Panc1 (cell line): Measurements from ENCODE around the gene TULP3. TPM values are rescaled to one million over a fixed set of nuclear protein-coding genes. Genes with fewer than 3 reads are reported as not detected.

Source experiments
- ATAC-seq: fragments of 200-7000 bp; cut with Tn5 transposase; 2 replicates; pipeline ENCODE4 v1.9.1; 2020; ENCODE audit warnings: mild to moderate bottlenecking, moderate library complexity
- BruUV-seq: library from RNA; stranded (reverse); fragments of 400-500 nt; replicated peaks from 2 replicates; lab custom pipeline; 2021; lab: Mats Ljungman, UMichigan
- CTCF ChIA-PET: fragments of 300-600 bp; sonication (Branson Sonifier 250); formaldehyde crosslinking; loops from one replicate; lab custom pipeline; 2022; ENCODE audit warnings: antibody characterized with exemption; lab: Charles Lee
- POLR2A ChIA-PET: fragments of 300-600 bp; sonication (Branson Sonifier 250); formaldehyde crosslinking; loops from one replicate; lab custom pipeline; 2022; ENCODE audit warnings: antibody characterized with exemption; lab: Charles Lee
- DNase-seq: peaks from one replicate; pipeline ENCODE4 v3.0.0-alpha.2; 2010; ENCODE audit warnings: low read depth, low spot score
- H3K27ac ChIP-seq: 2 replicates; pipeline ENCODE4 v1.5.1; 2011; ENCODE audit warnings: mild to moderate bottlenecking, low read length, inconsistent platforms
- H3K27me3 ChIP-seq: fragments of 200-500 bp; sonication (Bioruptor generic); 2 replicates; pipeline ENCODE4 v1.6.0; 2014; ENCODE audit warnings: low read length, inconsistent platforms; ENCODE audit not compliant: control insufficient read depth, insufficient read depth
- H3K36me3 ChIP-seq: fragments of 200-500 bp; sonication (Bioruptor generic); 2 replicates; pipeline ENCODE4 v1.5.1; 2014; ENCODE audit warnings: inconsistent platforms, mild to moderate bottlenecking, low read length, moderate library complexity; ENCODE audit not compliant: control insufficient read depth, insufficient read depth
- H3K4me1 ChIP-seq: 2 replicates; pipeline ENCODE4 v1.5.1; 2011; ENCODE audit warnings: inconsistent platforms, mild to moderate bottlenecking, low read length, moderate library complexity; ENCODE audit not compliant: control insufficient read depth, insufficient read depth
- H3K4me3 ChIP-seq, 2 experiments: 2 replicates each; pipeline ENCODE4 v1.5.1; 2011 to 2012; ENCODE audit warnings: low read depth in 2 of 2, low read length in 2 of 2, mild to moderate bottlenecking in 2 of 2, inconsistent platforms in 1 of 2, moderate library complexity in 1 of 2
- H3K9me3 ChIP-seq: fragments of 200-500 bp; sonication (Bioruptor generic); 2 replicates; pipeline ENCODE4 v1.5.1; 2014; ENCODE audit warnings: low read depth, mild to moderate bottlenecking, inconsistent platforms, low read length, moderate library complexity; ENCODE audit not compliant: control insufficient read depth, insufficient read depth
- CTCF ChIP-seq: fragments of 450-650 bp; IDR thresholded peaks from 2 replicates; pipeline ENCODE4 v1.5.1; 2017; ENCODE audit warnings: mild to moderate bottlenecking
- POLR2AphosphoS5 ChIP-seq: IDR thresholded peaks from 2 replicates; pipeline ENCODE4 v1.6.1; 2012; ENCODE audit warnings: mild to moderate bottlenecking, low read depth, low read length, moderate library complexity
- REST ChIP-seq, 2 experiments: IDR thresholded peaks; 2 replicates each; pipeline ENCODE4 v1.6.1; 2011 to 2012; ENCODE audit warnings: low read depth in 2 of 2, control low read depth in 1 of 2, low read length in 1 of 2, mild to moderate bottlenecking in 1 of 2, moderate library complexity in 1 of 2; ENCODE audit not compliant: insufficient read depth in 1 of 2
- SIN3A ChIP-seq: IDR thresholded peaks from 2 replicates; pipeline ENCODE4 v1.6.1; 2012; ENCODE audit warnings: low read depth, mild to moderate bottlenecking, low read length, moderate library complexity, borderline replicate concordance; ENCODE audit not compliant: insufficient read depth
- TCF7L2 ChIP-seq: IDR thresholded peaks from 2 replicates; pipeline ENCODE4 v1.6.1; 2011; ENCODE audit warnings: mild to moderate bottlenecking, low read depth, low read length, inconsistent platforms
- in situ Hi-C: cut with HindIII; loops from 2 replicates; pipeline ENCODE4 v1.10.0; 2016; ENCODE audit warnings: low sequenced_read_pairs, low pct_unique_long_range_greater_than_20kb
- intact Hi-C: fragments of 100-400 bp; cut with micrococcal nuclease; formaldehyde crosslinking; loops from one replicate; pipeline ENCODE4 v1.10.0; 2022; ENCODE audit not compliant: unreplicated experiment
- total RNA-seq: library from RNA; stranded (reverse); gene quantifications from one replicate; pipeline ENCODE4 v1.2.1, GENCODE V29; 2021; ENCODE audit not compliant: unreplicated experiment

Gene TULP3
- total RNA-seq, 1 experiment from 2014 or later = 29.3 TPM

GRCh38 chr12:2958432-2959191, 67.9 kb downstream of the TULP3 start:
- Histone ChIP-seq H3K9me3 (no peaks in the 10 kb centered on the region), H3K36me3 (no peaks in the 10 kb centered on the region), H3K4me3 (peak overlapping the region; percentile 67 to 71), H3K4me1 (peaks cover 21% of the 10 kb centered on the region), H3K27ac (peak overlapping the region; percentile 94), H3K27me3 (no peaks in the 10 kb centered on the region)
- ATAC-seq (peak; percentile 89), DNase-seq (no peak)
- POLR2A ChIA-PET = no interaction called here
- in situ Hi-C loops (no loop called here), intact Hi-C loops (no loop called here)
- TF ChIP-seq TCF7L2 = peak; percentile 22; the same call in 1 of the 2 replicates
- no peak for TF ChIP-seq REST (IDR thresholded peaks at IDR 0.05; ENCODE audit: insufficient read depth in 1 of 2, low read depth in 2 of 2, low read length in 1 of 2)
- no peak for TF ChIP-seq SIN3A
- no peak for TF ChIP-seq CTCF
- peak; percentile 47; the same call in 1 of the 2 replicates for TF ChIP-seq POLR2AphosphoS5
- BruUV-seq = no TSS peak
- CTCF ChIA-PET = interaction anchor here (0.6 kb wide), 1 partner anchor 13 kb away, joined by 5 read pairs; no protein-coding TSS in a partner anchor

- DNase-seq (no peak), ATAC-seq (peak; percentile 88)
- TF ChIP-seq SIN3A (0 out of 2 replicates have a peak, but pooled peaks have one; percentile 45), TCF7L2 (no peak)
- peak within 1 kb of the TSS; percentile 94 for H3K27ac ChIP-seq
- ChIA-PET CTCF (no interaction called here), POLR2A (no interaction called here)
- H3K4me1 ChIP-seq = peaks cover 22% of the 10 kb centered on the region
- in situ Hi-C loops (no loop called here), intact Hi-C loops (no loop called here)
- no peaks in the 10 kb centered on the region for H3K9me3 ChIP-seq
- no peaks in the 10 kb centered on the region for H3K36me3 ChIP-seq
- no peaks in the 10 kb centered on the region for H3K27me3 ChIP-seq
- H3K4me3 ChIP-seq = peak within 1 kb of the TSS; percentile 67 to 73
- BruUV-seq = no TSS peak
These were observed 68.5 kb downstream of the TULP3 start, which contains the start of gene TEAD4 for GRCh38 chr12:2959192-2959504. Gene TEAD4 (plus strand): TSS chr12:2959397.
